K562 treated with DMSO at 1 percent for 24 hours (cell line): ENCODE data around the gene CYP2U1. TPM values are rescaled to one million over a fixed set of nuclear protein-coding genes. Genes with fewer than 3 reads are reported as not detected.

ENCODE experiments used
- total RNA-seq: library from RNA; unstranded; fragments of 300-600 nt; gene quantifications from 2 replicates; pipeline ENCODE4 v1.2.3, GENCODE V29; 2022; ENCODE audit warnings: low read depth; ENCODE audit not compliant: insufficient read depth

The CYP2U1 gene
- 0.34 and 0.42 TPM in 2 replicates for total RNA-seq

GRCh38 chr4:107930821-107931774 is at the start of gene CYP2U1:
Gene CYP2U1 (plus strand): TSS chr4:107931549. CDS start chr4:107931644, 95 bp downstream.

GRCh38 chr4:107989537-107990386 is 58.4 kb downstream of the CYP2U1 start, which contains the start of gene HADH:
Gene HADH (plus strand): TSS chr4:107989889. CDS start chr4:107989933, 44 bp downstream.

Other genes with a start within 250 kb of the CYP2U1 start
- 51.0 and 56.0 TPM in 2 replicates for gene PAPSS1, start 211.3 kb upstream of the CYP2U1 start, total RNA-seq
- not detected in 2 replicates for gene SGMS2, start 106.6 kb upstream of the CYP2U1 start, total RNA-seq
- 42.7 and 48.3 TPM in 2 replicates for gene HADH, start 58.3 kb downstream of the CYP2U1 start, total RNA-seq
- gene LEF1, start 237.4 kb downstream of the CYP2U1 start, total RNA-seq, result 7.1 and 7.7 TPM in 2 replicates